Measurements from ENCODE around the gene MAST4. TPM values are rescaled to one million over a fixed set of nuclear protein-coding genes. Genes with fewer than 3 reads are reported as not detected.

Gene MAST4
- total and polyA plus RNA-seq, 2 of the 13 experiments (the other 11 are each of a cell fraction or from before 2014, with no cell fraction given): 3.4 to 3.7 TPM

DNA sequence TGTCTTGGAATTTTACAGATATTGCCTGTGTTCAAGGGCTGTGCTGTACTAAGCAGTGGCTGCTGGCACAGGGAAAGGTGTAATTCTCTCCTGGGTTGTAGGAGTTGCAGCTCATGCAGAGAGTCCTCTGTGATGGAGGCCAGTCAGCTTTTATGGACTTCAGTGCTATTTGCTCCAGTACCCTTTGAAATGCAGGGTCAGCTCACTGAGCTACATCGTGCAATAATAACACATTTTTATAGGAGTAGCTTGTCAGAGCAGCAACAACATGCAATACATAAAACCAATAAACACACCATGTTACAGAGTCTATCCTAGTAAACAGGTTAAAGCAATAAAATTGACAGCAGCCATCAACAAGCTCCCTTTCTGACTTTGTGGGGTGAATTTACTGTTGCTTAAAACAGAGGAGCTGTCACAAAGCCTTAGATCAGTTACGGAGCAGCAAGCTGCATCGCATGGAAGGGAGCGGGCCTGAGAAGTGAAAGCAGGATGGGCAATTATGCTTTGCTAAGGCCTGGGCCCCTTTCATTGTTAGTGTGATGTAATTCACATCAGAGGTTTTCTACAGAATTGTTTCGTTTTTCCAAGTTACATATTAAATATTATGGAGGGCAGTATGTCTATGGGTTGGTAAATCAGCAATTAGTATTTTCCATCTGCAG is 583.6 kb downstream of the MAST4 start (continued):
- TF ChIP-seq, protein P1, sequence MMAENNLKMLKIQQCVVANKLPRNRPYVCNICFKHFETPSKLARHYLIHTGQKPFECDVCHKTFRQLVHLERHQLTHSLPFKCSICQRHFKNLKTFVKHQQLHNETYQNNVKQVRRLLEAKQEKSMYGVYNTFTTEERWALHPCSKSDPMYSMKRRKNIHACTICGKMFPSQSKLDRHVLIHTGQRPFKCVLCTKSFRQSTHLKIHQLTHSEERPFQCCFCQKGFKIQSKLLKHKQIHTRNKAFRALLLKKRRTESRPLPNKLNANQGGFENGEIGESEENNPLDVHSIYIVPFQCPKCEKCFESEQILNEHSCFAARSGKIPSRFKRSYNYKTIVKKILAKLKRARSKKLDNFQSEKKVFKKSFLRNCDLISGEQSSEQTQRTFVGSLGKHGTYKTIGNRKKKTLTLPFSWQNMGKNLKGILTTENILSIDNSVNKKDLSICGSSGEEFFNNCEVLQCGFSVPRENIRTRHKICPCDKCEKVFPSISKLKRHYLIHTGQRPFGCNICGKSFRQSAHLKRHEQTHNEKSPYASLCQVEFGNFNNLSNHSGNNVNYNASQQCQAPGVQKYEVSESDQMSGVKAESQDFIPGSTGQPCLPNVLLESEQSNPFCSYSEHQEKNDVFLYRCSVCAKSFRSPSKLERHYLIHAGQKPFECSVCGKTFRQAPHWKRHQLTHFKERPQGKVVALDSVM (CRISPR knock-in tag; IDR thresholded peaks at IDR 0.05): no peak
- TF ChIP-seq PRMT3 (CRISPR knock-in tag; IDR thresholded peaks at IDR 0.05; ENCODE audit: borderline replicate concordance, low read depth): no peak
- TF ChIP-seq MTF1 (CRISPR knock-in tag; IDR thresholded peaks at IDR 0.05): no peak

DNA sequence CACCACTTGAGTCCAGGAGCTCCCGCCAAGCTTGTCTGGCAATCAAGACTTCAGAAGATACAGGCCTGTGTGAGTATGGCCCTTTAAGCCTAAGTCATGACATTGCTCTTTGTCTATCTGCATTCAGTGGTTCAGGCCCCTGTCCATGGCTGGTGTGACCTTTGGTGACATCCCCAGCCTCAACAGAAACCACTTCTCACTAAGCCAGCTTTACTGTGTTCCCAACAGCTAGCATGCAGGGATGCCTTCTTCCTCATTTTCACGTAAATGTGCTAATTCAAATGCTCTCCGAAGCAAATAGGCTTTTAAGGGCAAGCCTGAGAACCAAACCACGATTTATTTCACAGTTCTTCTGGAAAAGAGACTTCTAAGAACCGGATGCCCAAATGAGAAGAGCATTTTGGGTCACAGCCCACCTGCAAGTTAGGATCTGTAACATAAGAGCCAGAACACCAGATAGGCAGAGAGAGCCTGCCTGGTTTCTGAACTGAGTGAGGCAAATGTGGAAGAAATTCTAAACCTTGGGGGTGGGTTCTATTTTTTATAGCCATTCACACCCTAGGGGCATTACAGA is 585.5 kb downstream of the MAST4 start:
- Histone ChIP-seq H3K4me1 (ENCODE audit: insufficient read depth, low read length) (no peaks in the 10 kb centered on the region), H3K9me3 (ENCODE audit: low read length) (0 out of 2 replicates have a peak, but pooled peaks cover 8% of the 10 kb centered on the region), H3K27ac (ENCODE audit: extremely low read length, insufficient read depth, low read length) (no peak overlapping the region), H3K79me2 (ENCODE audit: insufficient read depth, low read length) (no peaks in the 10 kb centered on the region), H3K36me3 (replicated peaks in 1 of 2; ENCODE audit: control insufficient read depth in 1 of 2, insufficient read depth in 2 of 2, low read length in 2 of 2) (no peaks in the 10 kb centered on the region), H3K4me2 (ENCODE audit: low read depth, low read length) (no peak overlapping the region), H3K27me3 (ENCODE audit: control insufficient read depth in 1 of 2, insufficient read depth in 2 of 2, low read length in 2 of 2) (peaks cover 0 to 1% of the 10 kb centered on the region in 2 experiments; a peak in 3 of 5 replicates), H4K20me1 (ENCODE audit: insufficient read depth, low read length) (no peaks in the 10 kb centered on the region), H2AFZ (ENCODE audit: low read length) (no peak overlapping the region), H3K9ac (ENCODE audit: insufficient read depth, low read depth, low read length) (no peak overlapping the region), H3K4me3 (replicated peaks in 1 of 3; ENCODE audit: insufficient read depth in 1 of 3, low read depth in 2 of 3, low read length in 3 of 3) (no peak overlapping the region)
- no peak for FAIRE-seq
- in situ Hi-C loops (cut with HindIII; ENCODE audit: extremely low pct_ligation_motif_present, low pct_unique_long_range_greater_than_20kb): no loop called here
- 18% methylated on average over 5 of the region's 5 CpGs for whole genome bisulfite sequencing (ENCODE audit: low lambda C conversion rate)
- TF ChIP-seq CBX1 (IDR thresholded peaks at IDR 0.05; ENCODE audit: low read depth) (no peak), PPARG (CRISPR knock-in tag; conservative IDR thresholded peaks at IDR 0.05) (no peak), PRMT3 (CRISPR knock-in tag; IDR thresholded peaks at IDR 0.05; ENCODE audit: borderline replicate concordance, low read depth) (no peak), ATF7-NPFF (CRISPR knock-in tag; IDR thresholded peaks at IDR 0.05; ENCODE audit: low read depth) (no peak), JARID2 (CRISPR knock-in tag; IDR thresholded peaks at IDR 0.05; ENCODE audit: insufficient replicate concordance) (no peak), MAFG (CRISPR knock-in tag; IDR thresholded peaks at IDR 0.05) (no peak), TCF7L2 (IDR thresholded peaks at IDR 0.05; ENCODE audit: low read depth, low read length) (no peak), YEATS2 (CRISPR knock-in tag; IDR thresholded peaks at IDR 0.05; ENCODE audit: borderline replicate concordance) (no peak), POGZ (CRISPR knock-in tag; IDR thresholded peaks at IDR 0.05) (no peak), RFXAP (CRISPR knock-in tag; IDR thresholded peaks at IDR 0.05; ENCODE audit: borderline replicate concordance) (no peak)
- CTCF ChIA-PET (ENCODE audit: low intra/inter-chr PET ratio, low total read pairs): no interaction called here
- intact Hi-C loops (cut with micrococcal nuclease; ENCODE audit: unreplicated experiment): no loop called here
- no peak for ATAC-seq
- no TSS peak for BruUV-seq (replicated peaks)
- POLR2A ChIA-PET: no interaction called here
- DNase-seq (ENCODE audit: low spot score): no peak

All from HepG2 (cell line).